HUES48 (cell line): ENCODE measurements around the gene TAS1R1.

Experiments used
- H3K27ac ChIP-seq: one replicate; pipeline ENCODE4 v1.7.0; 2013; ENCODE audit warnings: low read depth, low read length, inconsistent platforms
- H3K27me3 ChIP-seq: 2 replicates; pipeline ENCODE4 v1.6.1; 2013; ENCODE audit warnings: mild to moderate bottlenecking, low read length; ENCODE audit not compliant: control insufficient read depth, insufficient read depth
- H3K36me3 ChIP-seq: 2 replicates; pipeline ENCODE4 v1.6.1; 2013; ENCODE audit warnings: low read length; ENCODE audit not compliant: control insufficient read depth, insufficient read depth
- H3K4me1 ChIP-seq: 2 replicates; pipeline ENCODE4 v1.6.1; 2013; ENCODE audit warnings: mild to moderate bottlenecking, low read length; ENCODE audit not compliant: control insufficient read depth, insufficient read depth
- H3K4me3 ChIP-seq: 2 replicates; pipeline ENCODE4 v1.5.1; 2013; ENCODE audit warnings: mild to moderate bottlenecking, low read depth, low read length
- H3K9ac ChIP-seq: 2 replicates; pipeline ENCODE4 v1.6.1; 2013; ENCODE audit warnings: mild to moderate bottlenecking, low read depth, low read length, moderate library complexity
- H3K9me3 ChIP-seq: 2 replicates; pipeline ENCODE4 v1.6.1; 2013; ENCODE audit warnings: low read length; ENCODE audit not compliant: control insufficient read depth, insufficient read depth

Gene TAS1R1

GRCh38 chr1:6526316-6526715 is 28.8 kb upstream of the TAS1R1 start:
- H3K36me3 ChIP-seq, result peaks cover 54% of the 10 kb centered on the region
- no peaks in the 10 kb centered on the region for H3K4me1 ChIP-seq
- H3K4me3 ChIP-seq, result no peak overlapping the region
- H3K27ac ChIP-seq, result no peak overlapping the region
- no peaks in the 10 kb centered on the region for H3K27me3 ChIP-seq
- no peak overlapping the region for H3K9ac ChIP-seq
- no peaks in the 10 kb centered on the region for H3K9me3 ChIP-seq

GRCh38 chr1:6528492-6528891 is 26.6 kb upstream of the TAS1R1 start:
- Histone ChIP-seq H3K4me3 (no peak overlapping the region), H3K9me3 (no peaks in the 10 kb centered on the region), H3K27me3 (no peaks in the 10 kb centered on the region), H3K4me1 (no peaks in the 10 kb centered on the region), H3K9ac (no peak overlapping the region), H3K36me3 (peaks cover 72% of the 10 kb centered on the region), H3K27ac (no peak overlapping the region)

- Histone ChIP-seq H3K27ac (no peak overlapping the region), H3K9ac (no peak overlapping the region), H3K36me3 (peaks cover 79% of the 10 kb centered on the region)
Observed at GRCh38 chr1:6530504-6531160, 24.5 kb upstream of the TAS1R1 start.

GRCh38 chr1:6531996-6532395 is 23.1 kb upstream of the TAS1R1 start:
- Histone ChIP-seq H3K4me3 (no peak overlapping the region), H3K36me3 (peaks cover 74% of the 10 kb centered on the region), H3K9ac (no peak overlapping the region), H3K27ac (no peak overlapping the region), H3K4me1 (no peaks in the 10 kb centered on the region), H3K27me3 (no peaks in the 10 kb centered on the region), H3K9me3 (no peaks in the 10 kb centered on the region)

More at GRCh38 chr1:6530504-6531160, 24.5 kb upstream of the TAS1R1 start:
- H3K4me3 ChIP-seq, result no peak overlapping the region
- no peaks in the 10 kb centered on the region for H3K9me3 ChIP-seq
- no peaks in the 10 kb centered on the region for H3K27me3 ChIP-seq
- no peaks in the 10 kb centered on the region for H3K4me1 ChIP-seq

GRCh38 chr1:6534248-6534822 is 20.8 kb upstream of the TAS1R1 start:
- no peaks in the 10 kb centered on the region for H3K9me3 ChIP-seq
- no peak overlapping the region for H3K9ac ChIP-seq
- no peaks in the 10 kb centered on the region for H3K27me3 ChIP-seq
- peaks cover 72% of the 10 kb centered on the region for H3K36me3 ChIP-seq
- H3K4me1 ChIP-seq, result no peaks in the 10 kb centered on the region
- H3K27ac ChIP-seq, result no peak overlapping the region
- no peak overlapping the region for H3K4me3 ChIP-seq

- Histone ChIP-seq H3K4me1 (no peaks in the 10 kb centered on the region), H3K9me3 (no peaks in the 10 kb centered on the region), H3K4me3 (no peak overlapping the region), H3K36me3 (peaks cover 77% of the 10 kb centered on the region), H3K27ac (no peak overlapping the region), H3K9ac (no peak overlapping the region), H3K27me3 (no peaks in the 10 kb centered on the region)
Observed at GRCh38 chr1:6535214-6535613, 19.9 kb upstream of the TAS1R1 start.

- Histone ChIP-seq H3K27ac (no peak overlapping the region), H3K4me3 (no peak overlapping the region), H3K4me1 (no peaks in the 10 kb centered on the region), H3K27me3 (no peaks in the 10 kb centered on the region), H3K36me3 (peaks cover 81% of the 10 kb centered on the region), H3K9me3 (no peaks in the 10 kb centered on the region), H3K9ac (no peak overlapping the region)
Observed at GRCh38 chr1:6536291-6536690, 18.8 kb upstream of the TAS1R1 start.

GRCh38 chr1:6538956-6539355 is 16.2 kb upstream of the TAS1R1 start:
- Histone ChIP-seq H3K9ac (no peak overlapping the region), H3K4me3 (no peak overlapping the region), H3K36me3 (peaks cover 69% of the 10 kb centered on the region)

GRCh38 chr1:6544831-6545230 is 10.3 kb upstream of the TAS1R1 start:
- Histone ChIP-seq H3K9me3 (no peaks in the 10 kb centered on the region), H3K4me3 (no peak overlapping the region), H3K4me1 (no peaks in the 10 kb centered on the region), H3K27me3 (no peaks in the 10 kb centered on the region), H3K9ac (no peak overlapping the region), H3K36me3 (peaks cover 81% of the 10 kb centered on the region), H3K27ac (no peak overlapping the region)

More at GRCh38 chr1:6538956-6539355, 16.2 kb upstream of the TAS1R1 start:
- Histone ChIP-seq H3K9me3 (no peaks in the 10 kb centered on the region), H3K27me3 (no peaks in the 10 kb centered on the region), H3K27ac (no peak overlapping the region), H3K4me1 (no peaks in the 10 kb centered on the region)

- no peak overlapping the region for H3K27ac ChIP-seq
- no peaks in the 10 kb centered on the region for H3K27me3 ChIP-seq
- no peak overlapping the region for H3K9ac ChIP-seq
- peaks cover 83% of the 10 kb centered on the region for H3K36me3 ChIP-seq
- no peaks in the 10 kb centered on the region for H3K9me3 ChIP-seq
- no peaks in the 10 kb centered on the region for H3K4me1 ChIP-seq
- no peak overlapping the region for H3K4me3 ChIP-seq
Observed at GRCh38 chr1:6545276-6546112, 9.6 kb upstream of the TAS1R1 start.

GRCh38 chr1:6546326-6546725 is 8.8 kb upstream of the TAS1R1 start:
- no peak overlapping the region for H3K9ac ChIP-seq
- H3K4me3 ChIP-seq, result no peak overlapping the region
- no peak overlapping the region for H3K27ac ChIP-seq
- H3K27me3 ChIP-seq, result no peaks in the 10 kb centered on the region
- peaks cover 82% of the 10 kb centered on the region for H3K36me3 ChIP-seq
- H3K4me1 ChIP-seq, result no peaks in the 10 kb centered on the region
- no peaks in the 10 kb centered on the region for H3K9me3 ChIP-seq
